Activated T-helper 1 cell treated with anti-CD3 and anti-CD28 coated beads, Interleukin-2, amount 50 U/mL, for 16 hours (primary cell): ENCODE measurements around the gene TMEM120A.
A peak's percentile ranks its signal among the peaks of the same experiment; 100 is the strongest.
"Not testable (repeated sequence)": the region's sequence is repeated elsewhere in the genome, so short reads cannot be mapped to it uniquely, and the experiment has no call there.

ENCODE experiments used
- DNase-seq, 2 donors: peaks; one replicate each; pipeline ENCODE4 v3.0.0-alpha.2; 2020; ENCODE audit warnings: low read depth in 1 of 2, low spot score in 1 of 2

TMEM120A gene

GRCh38 chr7:75994388-75995051, at the start of gene TMEM120A:
TMEM120A (minus strand) TSS chr7:75994595; CDS start chr7:75994570, 25 bp downstream.
- peak; percentile 90 to 92 for DNase-seq

GRCh38 chr7:76040126-76040525, 45.7 kb upstream of the TMEM120A start:
- no peak for DNase-seq

- DNase-seq, result no peak
Measured at GRCh38 chr7:76037310-76037709, 42.9 kb upstream of the TMEM120A start.

- DNase-seq, result no peak
Measured at GRCh38 chr7:76031964-76032363, 37.6 kb upstream of the TMEM120A start.

- not testable (repeated sequence) for DNase-seq
Measured at GRCh38 chr7:76029682-76030081, 35.3 kb upstream of the TMEM120A start.

GRCh38 chr7:76023002-76023401, 28.6 kb upstream of the TMEM120A start:
- DNase-seq, result no peak

- no peak for DNase-seq
Measured at GRCh38 chr7:76022026-76022780, 27.8 kb upstream of the TMEM120A start.

GRCh38 chr7:76020031-76020714, 25.8 kb upstream of the TMEM120A start:
- DNase-seq, result peak; percentile 48 to 52

GRCh38 chr7:76018520-76018919, 24.1 kb upstream of the TMEM120A start:
- not testable (repeated sequence) for DNase-seq

- DNase-seq, result no peak
Measured at GRCh38 chr7:76016191-76016947, 22.0 kb upstream of the TMEM120A start.

- DNase-seq, result no peak
Measured at GRCh38 chr7:76011442-76011861, 17.1 kb upstream of the TMEM120A start.

- no peak for DNase-seq
Measured at GRCh38 chr7:76009672-76010600, 15.5 kb upstream of the TMEM120A start.

GRCh38 chr7:76008156-76008687, 13.8 kb upstream of the TMEM120A start:
- no peak for DNase-seq

GRCh38 chr7:76005004-76005403, 10.6 kb upstream of the TMEM120A start:
- not testable (repeated sequence) for DNase-seq

- DNase-seq, result no peak
Measured at GRCh38 chr7:76003351-76003750, 9.0 kb upstream of the TMEM120A start.

GRCh38 chr7:76002822-76003221, 8.4 kb upstream of the TMEM120A start:
- DNase-seq, result no peak

GRCh38 chr7:76002139-76002538, 7.7 kb upstream of the TMEM120A start:
- DNase-seq, result no peak

- DNase-seq, result no peak
Measured at GRCh38 chr7:76000566-76000965, 6.2 kb upstream of the TMEM120A start.

GRCh38 chr7:75998038-75998437, 3.6 kb upstream of the TMEM120A start:
- DNase-seq, result no peak

GRCh38 chr7:75996476-75996875, 2.1 kb upstream of the TMEM120A start:
- DNase-seq, result no peak
